Vagina (tissue), 2 donors: Measurements from ENCODE around the gene GRIK3. TPM values are rescaled to one million over a fixed set of nuclear protein-coding genes. Genes with fewer than 3 reads are reported as not detected.

ENCODE experiments used
- DNase-seq, 2 donors: peaks; one replicate each; pipeline ENCODE4 v3.0.0-alpha.2; 2017; ENCODE audit errors: extremely low spot score in 2 of 2
- H3K27ac ChIP-seq: fragments of 200-600 bp; sonication (generic); one replicate; pipeline ENCODE4 v1.5.1; 2019
- H3K27me3 ChIP-seq: fragments of 200-600 bp; sonication (generic); one replicate; pipeline ENCODE4 v1.5.1; 2019
- H3K36me3 ChIP-seq, 2 donors: fragments of 200-600 bp; sonication (generic); one replicate each; pipeline ENCODE4 v1.5.1; 2017 to 2019
- H3K4me1 ChIP-seq: fragments of 200-600 bp; sonication (generic); one replicate; pipeline ENCODE4 v1.5.1; 2019
- H3K4me3 ChIP-seq, 2 donors: fragments of 200-600 bp; sonication (generic); 1 replicate in 1 of 2; 2 replicates in 1 of 2; pipeline ENCODE4 v1.5.1; 2016 to 2019
- H3K9me3 ChIP-seq: fragments of 200-600 bp; sonication (generic); one replicate; pipeline ENCODE4 v1.5.1; 2019
- CTCF ChIP-seq, 3 experiments: fragments of 450-650 bp in 2 of 3; fragments of 200-600 bp in 1 of 3; sonication (generic) in 1 of 3; IDR thresholded peaks; one replicate each; pipeline ENCODE4 v1.5.1; 2017 to 2019; ENCODE audit warnings: antibody characterized with exemption in 3 of 3, mild to moderate bottlenecking in 2 of 3, moderate library complexity in 2 of 3
- POLR2A ChIP-seq, 2 donors: fragments of 450-650 bp; IDR thresholded peaks; one replicate each; pipeline ENCODE4 v1.6.1; 2017; ENCODE audit warnings: antibody characterized with exemption in 2 of 2, mild to moderate bottlenecking in 2 of 2, moderate library complexity in 2 of 2
- POLR2AphosphoS5 ChIP-seq, 2 donors: sonication (generic); formaldehyde crosslinking; IDR thresholded peaks; one replicate each; pipeline ENCODE4 v1.9.0; 2017; ENCODE audit warnings: antibody characterized with exemption in 2 of 2, mild to moderate bottlenecking in 2 of 2, low read depth in 1 of 2; ENCODE audit not compliant: insufficient read depth in 1 of 2
- intact Hi-C: fragments of 100-400 bp; cut with DNase I; formaldehyde crosslinking; loops from one replicate; pipeline ENCODE4 v1.15.1; 2023
- total RNA-seq: library from RNA; depleted of rRNA; stranded (reverse); fragments of >200 nt; gene quantifications from one replicate; pipeline ENCODE4 v1.2.3, GENCODE V29; 2016

GRIK3 gene
- total RNA-seq, 1 donor from 2014 or later: 0.74 TPM

GRCh38 chr1:36847186-36847585, 187.1 kb downstream of the GRIK3 start:
- Histone ChIP-seq H3K36me3 (no peaks in the 10 kb centered on the region), H3K9me3 (no peaks in the 10 kb centered on the region), H3K27me3 (no peaks in the 10 kb centered on the region), H3K4me3 (no peak overlapping the region), H3K27ac (no peak overlapping the region), H3K4me1 (no peaks in the 10 kb centered on the region)
- TF ChIP-seq POLR2AphosphoS5 (IDR thresholded peaks at IDR 0.05; ENCODE audit: insufficient read depth in 1 of 2, low read depth in 1 of 2) (no peak), CTCF (IDR thresholded peaks at IDR 0.05) (no peak), POLR2A (IDR thresholded peaks at IDR 0.05) (no peak)
- intact Hi-C loops: no loop called here
- no peak for DNase-seq

- no peak overlapping the region for H3K4me3 ChIP-seq
- TF ChIP-seq CTCF (IDR thresholded peaks at IDR 0.05) (no peak), POLR2A (IDR thresholded peaks at IDR 0.05) (no peak), POLR2AphosphoS5 (IDR thresholded peaks at IDR 0.05; ENCODE audit: insufficient read depth in 1 of 2, low read depth in 1 of 2) (no peak)
- intact Hi-C loops: no loop called here
- no peaks in the 10 kb centered on the region for H3K9me3 ChIP-seq
- H3K27ac ChIP-seq: no peak overlapping the region
- DNase-seq: no peak
- no peaks in the 10 kb centered on the region for H3K4me1 ChIP-seq
- H3K36me3 ChIP-seq: no peaks in the 10 kb centered on the region
- H3K27me3 ChIP-seq: no peaks in the 10 kb centered on the region
Measured at GRCh38 chr1:36846357-36846756, 188.0 kb downstream of the GRIK3 start.

GRCh38 chr1:36845802-36846201, 188.5 kb downstream of the GRIK3 start:
- Histone ChIP-seq H3K4me3 (no peak overlapping the region), H3K36me3 (no peaks in the 10 kb centered on the region), H3K27me3 (no peaks in the 10 kb centered on the region), H3K4me1 (no peaks in the 10 kb centered on the region), H3K9me3 (no peaks in the 10 kb centered on the region), H3K27ac (no peak overlapping the region)
- TF ChIP-seq POLR2A (IDR thresholded peaks at IDR 0.05): no peak
- TF ChIP-seq POLR2AphosphoS5 (IDR thresholded peaks at IDR 0.05; ENCODE audit: insufficient read depth in 1 of 2, low read depth in 1 of 2): no peak
- no peak for TF ChIP-seq CTCF (IDR thresholded peaks at IDR 0.05)
- intact Hi-C loops: no loop called here
- DNase-seq: no peak

GRCh38 chr1:36844917-36845316, 189.4 kb downstream of the GRIK3 start:
- TF ChIP-seq POLR2AphosphoS5 (IDR thresholded peaks at IDR 0.05; ENCODE audit: insufficient read depth in 1 of 2, low read depth in 1 of 2) (no peak), CTCF (IDR thresholded peaks at IDR 0.05) (no peak), POLR2A (IDR thresholded peaks at IDR 0.05) (no peak)
- H3K27ac ChIP-seq: no peak overlapping the region
- H3K4me3 ChIP-seq: no peak overlapping the region
- no peaks in the 10 kb centered on the region for H3K9me3 ChIP-seq
- no peaks in the 10 kb centered on the region for H3K27me3 ChIP-seq
- H3K36me3 ChIP-seq: no peaks in the 10 kb centered on the region
- H3K4me1 ChIP-seq: no peaks in the 10 kb centered on the region
- DNase-seq: no peak
- intact Hi-C loops: no loop called here

- TF ChIP-seq POLR2AphosphoS5 (IDR thresholded peaks at IDR 0.05; ENCODE audit: insufficient read depth in 1 of 2, low read depth in 1 of 2): no peak
- TF ChIP-seq CTCF (IDR thresholded peaks at IDR 0.05): no peak
- TF ChIP-seq POLR2A (IDR thresholded peaks at IDR 0.05): no peak
- H3K4me3 ChIP-seq: no peak overlapping the region
- intact Hi-C loops: no loop called here
- H3K36me3 ChIP-seq: no peaks in the 10 kb centered on the region
- no peak for DNase-seq
- H3K27ac ChIP-seq: no peak overlapping the region
- no peaks in the 10 kb centered on the region for H3K27me3 ChIP-seq
- no peaks in the 10 kb centered on the region for H3K9me3 ChIP-seq
- no peaks in the 10 kb centered on the region for H3K4me1 ChIP-seq
Measured at GRCh38 chr1:36843906-36844610, 190.3 kb downstream of the GRIK3 start.
